ENCODE measurements around the gene ENPP5.

ENPP5 gene

DNA sequence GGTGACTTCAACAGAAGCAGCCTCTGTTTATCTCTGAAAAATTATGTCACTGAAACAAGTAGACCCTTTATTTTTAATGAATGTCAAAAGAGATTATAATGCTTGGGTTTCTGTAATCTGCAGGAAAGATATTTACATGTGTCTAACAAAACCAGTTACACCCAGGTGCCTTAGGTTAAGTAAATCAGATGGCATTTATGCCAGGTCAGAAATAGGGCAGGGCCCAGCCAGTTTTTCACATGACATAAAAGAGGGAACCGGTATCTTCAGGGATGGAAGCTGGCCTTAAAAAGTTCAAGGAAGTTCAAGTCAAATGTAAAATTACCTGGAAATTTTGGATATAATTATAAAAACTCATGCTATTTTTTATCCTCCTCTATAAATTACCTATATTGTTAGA, 55.1 kb downstream of the ENPP5 start:
- DNase-seq (ENCODE audit: insufficient read length, low spot score): no peak
- no peak for FAIRE-seq
- TF ChIP-seq, protein P1, sequence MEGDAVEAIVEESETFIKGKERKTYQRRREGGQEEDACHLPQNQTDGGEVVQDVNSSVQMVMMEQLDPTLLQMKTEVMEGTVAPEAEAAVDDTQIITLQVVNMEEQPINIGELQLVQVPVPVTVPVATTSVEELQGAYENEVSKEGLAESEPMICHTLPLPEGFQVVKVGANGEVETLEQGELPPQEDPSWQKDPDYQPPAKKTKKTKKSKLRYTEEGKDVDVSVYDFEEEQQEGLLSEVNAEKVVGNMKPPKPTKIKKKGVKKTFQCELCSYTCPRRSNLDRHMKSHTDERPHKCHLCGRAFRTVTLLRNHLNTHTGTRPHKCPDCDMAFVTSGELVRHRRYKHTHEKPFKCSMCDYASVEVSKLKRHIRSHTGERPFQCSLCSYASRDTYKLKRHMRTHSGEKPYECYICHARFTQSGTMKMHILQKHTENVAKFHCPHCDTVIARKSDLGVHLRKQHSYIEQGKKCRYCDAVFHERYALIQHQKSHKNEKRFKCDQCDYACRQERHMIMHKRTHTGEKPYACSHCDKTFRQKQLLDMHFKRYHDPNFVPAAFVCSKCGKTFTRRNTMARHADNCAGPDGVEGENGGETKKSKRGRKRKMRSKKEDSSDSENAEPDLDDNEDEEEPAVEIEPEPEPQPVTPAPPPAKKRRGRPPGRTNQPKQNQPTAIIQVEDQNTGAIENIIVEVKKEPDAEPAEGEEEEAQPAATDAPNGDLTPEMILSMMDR (IDR thresholded peaks at IDR 0.05; ENCODE audit: insufficient read depth, missing control alignments): no peak

DNA sequence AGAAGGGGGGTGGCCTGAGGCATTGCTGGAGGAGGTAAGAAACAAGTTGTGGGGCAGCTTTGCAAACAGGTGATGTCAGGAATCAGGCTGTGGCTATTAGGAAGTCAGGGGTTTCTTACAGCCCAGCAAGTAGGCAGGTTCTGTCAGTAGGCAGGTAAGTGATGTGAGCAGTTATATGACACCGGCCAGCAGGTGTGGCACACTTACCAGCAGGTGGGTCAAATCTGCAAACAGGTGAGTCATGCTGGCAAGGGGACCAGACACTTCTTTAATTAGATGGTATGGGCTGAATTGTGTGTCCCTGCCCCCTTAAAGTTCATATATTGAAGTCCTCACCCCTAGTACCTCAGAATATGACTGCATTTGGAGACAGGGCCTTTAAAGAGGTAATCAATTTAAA, 57.4 kb downstream of the ENPP5 start:
- no peak for FAIRE-seq
- TF ChIP-seq, protein P1 (IDR thresholded peaks at IDR 0.05; ENCODE audit: insufficient read depth, missing control alignments): no peak
- no peak for DNase-seq (ENCODE audit: insufficient read length, low spot score)
